Measurements from ENCODE around the gene EDARADD.

Gene EDARADD

GRCh38 chr1:236514703-236515442 is 120.8 kb downstream of the EDARADD start:
- no peaks in the 10 kb centered on the region for H3K27me3 ChIP-seq
- H3K4me1 ChIP-seq (ENCODE audit: control insufficient read depth in 1 of 2, insufficient read depth in 1 of 2, low read depth in 1 of 2, low read length in 1 of 2) = no peaks in the 10 kb centered on the region
- H3K27ac ChIP-seq = no peak overlapping the region
- no peaks in the 10 kb centered on the region for H3K9me3 ChIP-seq
- no peak overlapping the region for H3K4me3 ChIP-seq (ENCODE audit: low read depth in 1 of 2, low read length in 1 of 2)
- H3K36me3 ChIP-seq = no peaks in the 10 kb centered on the region
- TF ChIP-seq CTCF (IDR thresholded peaks at IDR 0.05) = no peak

- Histone ChIP-seq H3K27ac (no peak overlapping the region), H3K4me3 (ENCODE audit: low read depth in 1 of 2, low read length in 1 of 2) (no peak overlapping the region), H3K9me3 (no peaks in the 10 kb centered on the region), H3K36me3 (no peaks in the 10 kb centered on the region), H3K27me3 (no peaks in the 10 kb centered on the region), H3K4me1 (ENCODE audit: control insufficient read depth in 1 of 2, insufficient read depth in 1 of 2, low read depth in 1 of 2, low read length in 1 of 2) (no peaks in the 10 kb centered on the region)
- TF ChIP-seq CTCF (IDR thresholded peaks at IDR 0.05) = no peak
Measured at GRCh38 chr1:236515443-236515958, 121.4 kb downstream of the EDARADD start.

GRCh38 chr1:236516929-236517704 is 123.0 kb downstream of the EDARADD start:
- TF ChIP-seq CTCF (IDR thresholded peaks at IDR 0.05) = no peak
- H3K27ac ChIP-seq = no peak overlapping the region
- H3K9me3 ChIP-seq = no peaks in the 10 kb centered on the region
- H3K27me3 ChIP-seq = no peaks in the 10 kb centered on the region
- no peak overlapping the region for H3K4me3 ChIP-seq (ENCODE audit: low read depth in 1 of 2, low read length in 1 of 2)
- no peaks in the 10 kb centered on the region for H3K36me3 ChIP-seq
- no peaks in the 10 kb centered on the region for H3K4me1 ChIP-seq (ENCODE audit: control insufficient read depth in 1 of 2, insufficient read depth in 1 of 2, low read depth in 1 of 2, low read length in 1 of 2)

GRCh38 chr1:236518322-236518721 is 124.2 kb downstream of the EDARADD start:
- no peaks in the 10 kb centered on the region for H3K27me3 ChIP-seq
- H3K36me3 ChIP-seq = no peaks in the 10 kb centered on the region
- no peak overlapping the region for H3K4me3 ChIP-seq (ENCODE audit: low read depth in 1 of 2, low read length in 1 of 2)
- TF ChIP-seq CTCF (IDR thresholded peaks at IDR 0.05) = no peak
- H3K9me3 ChIP-seq = no peaks in the 10 kb centered on the region
- H3K4me1 ChIP-seq (ENCODE audit: control insufficient read depth in 1 of 2, insufficient read depth in 1 of 2, low read depth in 1 of 2, low read length in 1 of 2) = peaks cover 2 to 4% of the 10 kb centered on the region in 2 experiments
- H3K27ac ChIP-seq = no peak overlapping the region

GRCh38 chr1:236520445-236521005 is 126.4 kb downstream of the EDARADD start:
- TF ChIP-seq CTCF (IDR thresholded peaks at IDR 0.05) = no peak
- H3K27me3 ChIP-seq = no peaks in the 10 kb centered on the region
- no peaks in the 10 kb centered on the region for H3K9me3 ChIP-seq
- H3K4me3 ChIP-seq (ENCODE audit: low read depth in 1 of 2, low read length in 1 of 2) = no peak overlapping the region
- no peaks in the 10 kb centered on the region for H3K36me3 ChIP-seq
- H3K4me1 ChIP-seq (ENCODE audit: control insufficient read depth in 1 of 2, insufficient read depth in 1 of 2, low read depth in 1 of 2, low read length in 1 of 2) = peaks cover 11 to 12% of the 10 kb centered on the region in 2 experiments
- H3K27ac ChIP-seq = no peak overlapping the region

Data from neutrophil (primary cell).